ENCODE data around the gene AK8.

AK8 gene

GRCh38 chr9:132879457-132880323, 1.6 kb upstream of the AK8 start:
- no peak overlapping the region for H3K18ac ChIP-seq (ENCODE audit: low read depth in 1 of 2, low read length in 2 of 2)
- H3K23ac ChIP-seq (ENCODE audit: low read length in 2 of 2) = no peak overlapping the region
- no peak overlapping the region for H4K91ac ChIP-seq (ENCODE audit: low read length)
- 95% methylated on average over 5 of the region's 6 CpGs for WGBS
- H2AK5ac ChIP-seq (ENCODE audit: low read length, severe bottlenecking) = no peak overlapping the region
- peak; percentile 8 for DNase-seq
- no peak overlapping the region for H2AFZ ChIP-seq (ENCODE audit: low read depth, low read length)
- no peak overlapping the region for H2BK12ac ChIP-seq (ENCODE audit: low read length in 2 of 2)
- peak overlapping the region; percentile 100 for H3K9ac ChIP-seq (ENCODE audit: low read length)
- peaks cover 16% of the 10 kb centered on the region for H3K4me1 ChIP-seq (ENCODE audit: control insufficient read depth, insufficient read depth, low read depth, low read length)
- peaks cover 0 to 18% of the 10 kb centered on the region in 2 experiments for H3K27me3 ChIP-seq (ENCODE audit: control insufficient read depth in 1 of 2, insufficient read depth in 1 of 2, low read length in 2 of 2)
- no peak overlapping the region for H2BK5ac ChIP-seq (ENCODE audit: low read depth, low read length, poor library complexity, severe bottlenecking)
- H3K36me3 ChIP-seq (ENCODE audit: control insufficient read depth in 1 of 2, insufficient read depth in 2 of 2, low read depth in 1 of 2, low read length in 2 of 2) = peaks cover 5 to 9% of the 10 kb centered on the region in 2 experiments
- no peak overlapping the region for H3K14ac ChIP-seq (ENCODE audit: low read length in 2 of 2)
- peaks cover 4% of the 10 kb centered on the region for H3K79me1 ChIP-seq (replicated peaks; ENCODE audit: low read length, poor library complexity, severe bottlenecking)
- peak overlapping the region in 1 of 2 experiments; percentile 97 for H3K4me3 ChIP-seq (ENCODE audit: insufficient read depth in 1 of 2, low read depth in 1 of 2, low read length in 2 of 2)
- H3K27ac ChIP-seq (ENCODE audit: low read length, poor library complexity, severe bottlenecking) = no peak overlapping the region
- H3K4ac ChIP-seq (ENCODE audit: low read depth in 1 of 2, low read length in 2 of 2) = no peak overlapping the region
- no peak overlapping the region for H2BK15ac ChIP-seq (ENCODE audit: low read depth, poor library complexity, severe bottlenecking)
- no peaks in the 10 kb centered on the region for H3K9me3 ChIP-seq (ENCODE audit: control insufficient read depth, low read length)
- no peak overlapping the region for H3K4me2 ChIP-seq (ENCODE audit: low read length, poor library complexity, severe bottlenecking)
- H4K8ac ChIP-seq (ENCODE audit: low read length) = no peak overlapping the region
- H2BK120ac ChIP-seq (ENCODE audit: low read depth, low read length) = no peak overlapping the region

GRCh38 chr9:132878695-132879456, 792 bp upstream of the AK8 start, which contains the start of gene SPACA9:
Gene SPACA9, plus strand, starts transcription at chr9:132878898. Its CDS starts 5,050 bp downstream, at chr9:132883948.
- peak within 1 kb of the TSS; percentile 81 to 86 for H3K18ac ChIP-seq (ENCODE audit: low read depth in 1 of 2, low read length in 2 of 2)
- peaks cover 0 to 25% of the 10 kb centered on the region in 2 experiments for H3K27me3 ChIP-seq (ENCODE audit: control insufficient read depth in 1 of 2, insufficient read depth in 1 of 2, low read length in 2 of 2)
- no peak within 1 kb of the TSS for H2BK5ac ChIP-seq (ENCODE audit: low read depth, low read length, poor library complexity, severe bottlenecking)
- peak within 1 kb of the TSS; percentile 38 for H2BK15ac ChIP-seq (ENCODE audit: low read depth, poor library complexity, severe bottlenecking)
- peak within 1 kb of the TSS; percentile 93 to 97 for H3K4me3 ChIP-seq (ENCODE audit: insufficient read depth in 1 of 2, low read depth in 1 of 2, low read length in 2 of 2)
- H3K4me2 ChIP-seq (ENCODE audit: low read length, poor library complexity, severe bottlenecking) = peak within 1 kb of the TSS; percentile 88
- peak within 1 kb of the TSS; percentile 55 to 64 for H3K4ac ChIP-seq (ENCODE audit: low read depth in 1 of 2, low read length in 2 of 2)
- peaks cover 4% of the 10 kb centered on the region for H3K79me1 ChIP-seq (replicated peaks; ENCODE audit: low read length, poor library complexity, severe bottlenecking)
- peak within 1 kb of the TSS; percentile 80 for H2BK120ac ChIP-seq (ENCODE audit: low read depth, low read length)
- H3K9me3 ChIP-seq (ENCODE audit: control insufficient read depth, low read length) = no peaks in the 10 kb centered on the region
- H2BK12ac ChIP-seq (ENCODE audit: low read length in 2 of 2) = no peak within 1 kb of the TSS
- peak within 1 kb of the TSS; percentile 99 for H4K8ac ChIP-seq (ENCODE audit: low read length)
- 28% methylated on average over 39 of the region's 42 CpGs for WGBS
- H4K91ac ChIP-seq (ENCODE audit: low read length) = peak within 1 kb of the TSS; percentile 76
- no peak within 1 kb of the TSS for H2AK5ac ChIP-seq (ENCODE audit: low read length, severe bottlenecking)
- peak within 1 kb of the TSS in 1 of 2 experiments; percentile 14 for H3K23ac ChIP-seq (ENCODE audit: low read length in 2 of 2)
- peak within 1 kb of the TSS; percentile 100 for H3K9ac ChIP-seq (ENCODE audit: low read length)
- peaks cover 16% of the 10 kb centered on the region for H3K4me1 ChIP-seq (ENCODE audit: control insufficient read depth, insufficient read depth, low read depth, low read length)
- H3K14ac ChIP-seq (ENCODE audit: low read length in 2 of 2) = peak within 1 kb of the TSS; percentile 49 to 79
- peaks cover 0 to 1% of the 10 kb centered on the region in 2 experiments for H3K36me3 ChIP-seq (ENCODE audit: control insufficient read depth in 1 of 2, insufficient read depth in 2 of 2, low read depth in 1 of 2, low read length in 2 of 2)
- no peak within 1 kb of the TSS for H3K27ac ChIP-seq (ENCODE audit: low read length, poor library complexity, severe bottlenecking)
- peak within 1 kb of the TSS; percentile 100 for H2AFZ ChIP-seq (ENCODE audit: low read depth, low read length)
- peak; percentile 71 for DNase-seq

GRCh38 chr9:132877458-132877823, 643 bp downstream of the AK8 start:
- H3K23ac ChIP-seq (ENCODE audit: low read length in 2 of 2) = peak overlapping the region in 1 of 2 experiments; percentile 14
- peak overlapping the region in 1 of 2 experiments; percentile 35 for H3K4ac ChIP-seq (ENCODE audit: low read depth in 1 of 2, low read length in 2 of 2)
- peak overlapping the region; percentile 88 for H3K4me2 ChIP-seq (ENCODE audit: low read length, poor library complexity, severe bottlenecking)
- H2BK5ac ChIP-seq (ENCODE audit: low read depth, low read length, poor library complexity, severe bottlenecking) = no peak overlapping the region
- peaks cover 4% of the 10 kb centered on the region for H3K79me1 ChIP-seq (replicated peaks; ENCODE audit: low read length, poor library complexity, severe bottlenecking)
- DNase-seq = no peak
- H2AFZ ChIP-seq (ENCODE audit: low read depth, low read length) = peak overlapping the region; percentile 100
- no peak overlapping the region for H2BK15ac ChIP-seq (ENCODE audit: low read depth, poor library complexity, severe bottlenecking)
- WGBS = 55% methylated on average over 14 of the region's 14 CpGs
- H2AK5ac ChIP-seq (ENCODE audit: low read length, severe bottlenecking) = no peak overlapping the region
- H2BK12ac ChIP-seq (ENCODE audit: low read length in 2 of 2) = no peak overlapping the region
- no peak overlapping the region for H3K27ac ChIP-seq (ENCODE audit: low read length, poor library complexity, severe bottlenecking)
- H3K9ac ChIP-seq (ENCODE audit: low read length) = peak overlapping the region; percentile 100
- H3K9me3 ChIP-seq (ENCODE audit: control insufficient read depth, low read length) = no peaks in the 10 kb centered on the region
- H2BK120ac ChIP-seq (ENCODE audit: low read depth, low read length) = no peak overlapping the region
- no peak overlapping the region for H4K91ac ChIP-seq (ENCODE audit: low read length)
- H3K4me3 ChIP-seq (ENCODE audit: insufficient read depth in 1 of 2, low read depth in 1 of 2, low read length in 2 of 2) = peak overlapping the region; percentile 93 to 97
- peak overlapping the region; percentile 96 for H4K8ac ChIP-seq (ENCODE audit: low read length)
- H3K14ac ChIP-seq (ENCODE audit: low read length in 2 of 2) = no peak overlapping the region
- no peaks in the 10 kb centered on the region for H3K36me3 ChIP-seq (ENCODE audit: control insufficient read depth in 1 of 2, insufficient read depth in 2 of 2, low read depth in 1 of 2, low read length in 2 of 2)
- H3K4me1 ChIP-seq (ENCODE audit: control insufficient read depth, insufficient read depth, low read depth, low read length) = peaks cover 14% of the 10 kb centered on the region
- peak overlapping the region in 1 of 2 experiments; percentile 81 for H3K18ac ChIP-seq (ENCODE audit: low read depth in 1 of 2, low read length in 2 of 2)
- H3K27me3 ChIP-seq (ENCODE audit: control insufficient read depth in 1 of 2, insufficient read depth in 1 of 2, low read length in 2 of 2) = peaks cover 0 to 32% of the 10 kb centered on the region in 2 experiments

- H3K4ac ChIP-seq (ENCODE audit: low read depth in 1 of 2, low read length in 2 of 2) = no peak overlapping the region
Measured at GRCh38 chr9:132876849-132877248, 1.2 kb downstream of the AK8 start.

More at GRCh38 chr9:132876849-132877248, 1.2 kb downstream of the AK8 start:
- no peak overlapping the region for H2BK5ac ChIP-seq (ENCODE audit: low read depth, low read length, poor library complexity, severe bottlenecking)
- no peak overlapping the region for H2BK120ac ChIP-seq (ENCODE audit: low read depth, low read length)
- peaks cover 13% of the 10 kb centered on the region for H3K4me1 ChIP-seq (ENCODE audit: control insufficient read depth, insufficient read depth, low read depth, low read length)
- H3K4me3 ChIP-seq (ENCODE audit: insufficient read depth in 1 of 2, low read depth in 1 of 2, low read length in 2 of 2) = no peak overlapping the region
- no peak overlapping the region for H2AFZ ChIP-seq (ENCODE audit: low read depth, low read length)
- peaks cover 0 to 32% of the 10 kb centered on the region in 2 experiments for H3K27me3 ChIP-seq (ENCODE audit: control insufficient read depth in 1 of 2, insufficient read depth in 1 of 2, low read length in 2 of 2)
- peaks cover 4% of the 10 kb centered on the region for H3K79me1 ChIP-seq (replicated peaks; ENCODE audit: low read length, poor library complexity, severe bottlenecking)
- H3K36me3 ChIP-seq (ENCODE audit: control insufficient read depth in 1 of 2, insufficient read depth in 2 of 2, low read depth in 1 of 2, low read length in 2 of 2) = no peaks in the 10 kb centered on the region
- DNase-seq = no peak
- no peak overlapping the region for H3K4me2 ChIP-seq (ENCODE audit: low read length, poor library complexity, severe bottlenecking)
- H4K8ac ChIP-seq (ENCODE audit: low read length) = no peak overlapping the region
- H3K18ac ChIP-seq (ENCODE audit: low read depth in 1 of 2, low read length in 2 of 2) = no peak overlapping the region
- H3K9ac ChIP-seq (ENCODE audit: low read length) = no peak overlapping the region
- 97% methylated on average over 3 of the region's 3 CpGs for WGBS
- no peak overlapping the region for H2BK15ac ChIP-seq (ENCODE audit: low read depth, poor library complexity, severe bottlenecking)
- H3K14ac ChIP-seq (ENCODE audit: low read length in 2 of 2) = no peak overlapping the region
- H3K9me3 ChIP-seq (ENCODE audit: control insufficient read depth, low read length) = no peaks in the 10 kb centered on the region
- no peak overlapping the region for H3K23ac ChIP-seq (ENCODE audit: low read length in 2 of 2)
- no peak overlapping the region for H2BK12ac ChIP-seq (ENCODE audit: low read length in 2 of 2)
- no peak overlapping the region for H3K27ac ChIP-seq (ENCODE audit: low read length, poor library complexity, severe bottlenecking)
- H4K91ac ChIP-seq (ENCODE audit: low read length) = no peak overlapping the region
- no peak overlapping the region for H2AK5ac ChIP-seq (ENCODE audit: low read length, severe bottlenecking)
